Stomach (tissue), 9 donors: ENCODE data around the gene PRKCE. TPM values are rescaled to one million over a fixed set of nuclear protein-coding genes. Genes with fewer than 3 reads are reported as not detected.

Experiments used
- DNase-seq, 2 donors: peaks; one replicate each; pipeline versions ENCODE4 v3.0.0 to v3.0.0-alpha.2; 2013 to 2019
- H3K27ac ChIP-seq, 5 donors: fragments of 200-600 bp in 4 of 5; sonication (generic) in 4 of 5; one replicate each; pipeline ENCODE4 v1.5.1; 2013 to 2019; ENCODE audit warnings: mild to moderate bottlenecking in 1 of 5, moderate library complexity in 1 of 5
- H3K27me3 ChIP-seq, 3 donors: fragments of 200-600 bp; sonication (generic); one replicate each; pipeline ENCODE4 v1.5.1; 2017 to 2019; ENCODE audit warnings: mixed run types in 1 of 3
- H3K36me3 ChIP-seq, 4 donors: fragments of 200-600 bp; sonication (generic); 1 replicate in 3 of 4; 2 replicates in 1 of 4; pipeline ENCODE4 v1.5.1; 2016 to 2019
- H3K4me1 ChIP-seq, 4 donors: fragments of 200-600 bp; sonication (generic); one replicate each; pipeline ENCODE4 v1.5.1; 2016 to 2019
- H3K4me3 ChIP-seq, 4 donors: fragments of 200-600 bp; sonication (generic) in 3 of 4; one replicate each; pipeline ENCODE4 v1.5.1; 2016 to 2019; ENCODE audit warnings: mild to moderate bottlenecking in 1 of 4
- H3K9me3 ChIP-seq, 4 donors: fragments of 200-600 bp; sonication (generic); one replicate each; pipeline ENCODE4 v1.5.1; 2016 to 2019
- CTCF ChIP-seq, 7 experiments: fragments of 450-650 bp in 4 of 7; fragments of 200-600 bp in 3 of 7; sonication (generic) in 3 of 7; IDR thresholded peaks; one replicate each; pipeline ENCODE4 v1.5.1; 2016 to 2019; ENCODE audit warnings: antibody characterized with exemption in 7 of 7, control low read depth in 2 of 7, mild to moderate bottlenecking in 1 of 7
- EP300 ChIP-seq: sonication (generic); formaldehyde crosslinking; IDR thresholded peaks from one replicate; pipeline ENCODE4 v1.6.1; 2017; ENCODE audit warnings: antibody characterized with exemption
- POLR2A ChIP-seq, 4 donors: fragments of 450-650 bp; IDR thresholded peaks; one replicate each; pipeline ENCODE4 v1.6.1; 2016; ENCODE audit warnings: antibody characterized with exemption in 4 of 4, control low read depth in 2 of 4, mild to moderate bottlenecking in 1 of 4, moderate library complexity in 1 of 4
- POLR2AphosphoS5 ChIP-seq, 3 donors: sonication (generic); formaldehyde crosslinking; IDR thresholded peaks; one replicate each; pipeline ENCODE4 v1.6.1; 2016; ENCODE audit warnings: antibody characterized with exemption in 3 of 3
- WGBS, 5 donors: extraction: QIAGEN DNeasy Blood & Tissue Kit in 3 of 5; methylation state at CpG; one replicate each; pipeline versions ENCODE4 v1.1.5 to v1.1.7; 2013 to 2018; 5-methylcytosine and 5-hydroxymethylcytosine counted together
- intact Hi-C: fragments of 100-400 bp; cut with DNase I; formaldehyde crosslinking; loops from one replicate; pipeline ENCODE4 v1.15.1; 2023; ENCODE audit warnings: low total_unique reads
- polyA plus RNA-seq, 3 donors: library from polyadenylated mRNA; stranded (reverse); fragments of 200-250 nt; gene quantifications; one replicate each; pipeline ENCODE4 v1.2.3, GENCODE V29; 2013
- total RNA-seq, 5 donors: library from RNA; depleted of rRNA; stranded (reverse); fragments of >200 nt; gene quantifications; one replicate each; pipeline versions ENCODE4 v1.1.0 to v1.2.3, GENCODE V29; 2014 to 2016
- donor health status: healthy with polysubstance abuse.
- donor health status: Bipolar disorder and iron deficiency.
- donor health status: healthy.

PRKCE gene
- total and polyA plus RNA-seq, 8 donors = 2.0 to 92.0 (median 10.0) TPM

- 84 to 89% (median 87%) methylated on average over 4 of the region's 4 CpGs for WGBS, 5 donors
- Histone ChIP-seq H3K27ac (no peak overlapping the region), H3K4me3 (no peak overlapping the region), H3K27me3 (no peaks in the 10 kb centered on the region), H3K9me3 (no peaks in the 10 kb centered on the region), H3K4me1 (peaks cover 0 to 14% (median 6%) of the 10 kb centered on the region in 4 donors), H3K36me3 (no peaks in the 10 kb centered on the region)
- no peak for TF ChIP-seq POLR2A (IDR thresholded peaks at IDR 0.05)
- TF ChIP-seq EP300 = no peak
- TF ChIP-seq CTCF (IDR thresholded peaks at IDR 0.05) = no peak
- no peak for TF ChIP-seq POLR2AphosphoS5 (IDR thresholded peaks at IDR 0.05)
- intact Hi-C loops = no loop called here
- DNase-seq = no peak
Measured at GRCh38 chr2:45867800-45868199, 216.3 kb downstream of the PRKCE start.

- Histone ChIP-seq H3K9me3 (no peaks in the 10 kb centered on the region), H3K4me3 (no peak overlapping the region), H3K36me3 (no peaks in the 10 kb centered on the region), H3K27me3 (no peaks in the 10 kb centered on the region), H3K27ac (no peak overlapping the region), H3K4me1 (peaks cover 0 to 12% (median 6%) of the 10 kb centered on the region in 4 donors)
- TF ChIP-seq CTCF (IDR thresholded peaks at IDR 0.05) (no peak), EP300 (no peak), POLR2AphosphoS5 (IDR thresholded peaks at IDR 0.05) (no peak), POLR2A (IDR thresholded peaks at IDR 0.05) (no peak)
- 80 to 98% (median 96%) methylated on average over 4 of the region's 4 CpGs for WGBS, 5 donors
- intact Hi-C loops = no loop called here
- no peak for DNase-seq
Measured at GRCh38 chr2:45869165-45869501, 217.7 kb downstream of the PRKCE start.

- WGBS, 5 donors = 84 to 98% (median 88%) methylated on average over 3 of the region's 3 CpGs
- TF ChIP-seq CTCF (IDR thresholded peaks at IDR 0.05) = no peak
- no peak for TF ChIP-seq EP300
- TF ChIP-seq POLR2AphosphoS5 (IDR thresholded peaks at IDR 0.05) = no peak
- TF ChIP-seq POLR2A (IDR thresholded peaks at IDR 0.05) = no peak
- intact Hi-C loops = no loop called here
- Histone ChIP-seq H3K4me1 (peaks cover 0 to 20% (median 11%) of the 10 kb centered on the region in 4 donors), H3K9me3 (peaks cover 0 to 4% (median 0%) of the 10 kb centered on the region in 4 donors), H3K27ac (no peak overlapping the region), H3K27me3 (no peaks in the 10 kb centered on the region), H3K4me3 (no peak overlapping the region), H3K36me3 (no peaks in the 10 kb centered on the region)
- DNase-seq = no peak
Measured at GRCh38 chr2:45871025-45871424, 219.6 kb downstream of the PRKCE start.

GRCh38 chr2:45871541-45871940 is 220.1 kb downstream of the PRKCE start:
- H3K4me1 ChIP-seq = peaks cover 0 to 20% (median 11%) of the 10 kb centered on the region in 4 donors
- H3K36me3 ChIP-seq = no peaks in the 10 kb centered on the region
- no peak overlapping the region for H3K4me3 ChIP-seq
- TF ChIP-seq POLR2AphosphoS5 (IDR thresholded peaks at IDR 0.05) = no peak
- 81 to 90% (median 86%) methylated on average over 4 of the region's 4 CpGs for WGBS, 5 donors
- no peak for DNase-seq
- intact Hi-C loops = no loop called here
- no peaks in the 10 kb centered on the region for H3K27me3 ChIP-seq
- no peak overlapping the region for H3K27ac ChIP-seq
- peaks cover 0 to 9% (median 5%) of the 10 kb centered on the region in 4 donors for H3K9me3 ChIP-seq

- WGBS, 5 donors = 82 to 91% (median 87%) methylated on average over 5 of the region's 5 CpGs
Measured at GRCh38 chr2:45872211-45872610, 220.7 kb downstream of the PRKCE start.

More at GRCh38 chr2:45872211-45872610, 220.7 kb downstream of the PRKCE start:
- TF ChIP-seq CTCF (IDR thresholded peaks at IDR 0.05) (no peak), POLR2A (IDR thresholded peaks at IDR 0.05) (no peak), EP300 (no peak), POLR2AphosphoS5 (IDR thresholded peaks at IDR 0.05) (no peak)
- H3K9me3 ChIP-seq = peaks cover 0 to 14% (median 8%) of the 10 kb centered on the region in 4 donors
- no peak overlapping the region for H3K27ac ChIP-seq
- intact Hi-C loops = no loop called here
- H3K4me3 ChIP-seq = no peak overlapping the region
- H3K36me3 ChIP-seq = no peaks in the 10 kb centered on the region
- DNase-seq = no peak
- H3K4me1 ChIP-seq = peaks cover 0 to 20% (median 11%) of the 10 kb centered on the region in 4 donors
- no peaks in the 10 kb centered on the region for H3K27me3 ChIP-seq
